Measurements from ENCODE around the gene PPP2R2C. TPM values are rescaled to one million over a fixed set of nuclear protein-coding genes. Genes with fewer than 3 reads are reported as not detected.
A peak's percentile ranks its signal among the peaks of the same experiment; 100 is the strongest.

PPP2R2C gene
- total and polyA plus RNA-seq, 9 of the 15 experiments (the other 6 are each of a cell fraction or from before 2014, with no cell fraction given): 0.04 to 0.06 TPM; not detected in 7

DNA sequence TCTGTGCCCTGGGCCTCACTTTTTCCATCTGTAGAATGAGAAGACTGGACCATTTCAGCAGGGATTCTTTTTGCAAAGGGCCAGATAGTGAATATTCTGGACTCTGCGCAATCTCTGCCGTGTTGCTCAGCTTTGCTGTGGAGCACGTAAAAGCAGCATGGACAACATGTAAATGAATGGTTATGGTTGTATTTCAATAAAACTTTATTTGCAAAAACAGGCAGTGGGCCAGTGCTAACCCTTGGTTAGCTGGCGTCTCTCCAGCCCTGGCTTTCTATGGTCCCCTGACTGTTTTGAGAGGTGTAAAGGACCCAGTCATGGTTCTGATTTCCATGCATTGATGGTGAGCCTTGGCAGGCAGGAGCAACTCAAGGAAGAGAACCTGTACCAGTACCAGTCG lies 184.1 kb downstream of the PPP2R2C start:
- H3K27ac ChIP-seq (ENCODE audit: extremely low read depth, low read depth, low read length): no peak overlapping the region
- 5% methylated on average over 5 of the region's 5 CpGs for WGBS (ENCODE audit: insufficient coverage, low coverage, missing lambda C conversion rate)
- DNase-seq (ENCODE audit: extremely low read depth in 1 of 4, low spot score in 3 of 4) (no peak), FAIRE-seq (no peak), ATAC-seq (no peak)
- ChIA-PET POLR2A (no interaction called here), CTCF (ENCODE audit: low intra/inter-chr PET ratio) (no interaction called here)
- in situ Hi-C loops (cut with MboI) (no loop called here), intact Hi-C loops (cut with micrococcal nuclease) (no loop called here)
- 0 out of 2 replicates have a peak, but pooled peaks cover 11% of the 10 kb centered on the region for H4K20me1 ChIP-seq (replicated peaks; ENCODE audit: control insufficient read depth, insufficient read depth, low read length)
- H3K9me1 ChIP-seq (ENCODE audit: control insufficient read depth, insufficient read depth, low read length): peaks cover 3% of the 10 kb centered on the region
- no peaks in the 10 kb centered on the region for H3K79me2 ChIP-seq (ENCODE audit: control insufficient read depth, insufficient read depth, low read length)
- peaks cover 0 to 26% of the 10 kb centered on the region in 2 experiments; a peak in 2 of 5 replicates for H3K27me3 ChIP-seq (ENCODE audit: control insufficient read depth in 2 of 2, insufficient read depth in 2 of 2, low read length in 2 of 2)
- no peaks in the 10 kb centered on the region for H3K9me3 ChIP-seq (replicated peaks; ENCODE audit: control insufficient read depth, insufficient read depth, low read depth, low read length)
- H3K9ac ChIP-seq (ENCODE audit: insufficient read depth in 1 of 2, low read depth in 2 of 2, low read length in 2 of 2): no peak overlapping the region
- no peak overlapping the region for H3K4me2 ChIP-seq (ENCODE audit: insufficient read depth, low read length)
- no peak overlapping the region for H3K4me3 ChIP-seq
- no peaks in the 10 kb centered on the region for H3K36me3 ChIP-seq (ENCODE audit: control insufficient read depth, insufficient read depth, low read length)
- no TSS peak for BruUV-seq (replicated peaks)
- H2AFZ ChIP-seq (ENCODE audit: low read depth, low read length): no peak overlapping the region
- peaks cover 0 to 4% of the 10 kb centered on the region in 2 experiments; a peak in 1 of 5 replicates for H3K4me1 ChIP-seq (replicated peaks in 1 of 2; ENCODE audit: control insufficient read depth in 2 of 2, insufficient read depth in 2 of 2, low read length in 2 of 2)
- TF ChIP-seq, protein P1, sequence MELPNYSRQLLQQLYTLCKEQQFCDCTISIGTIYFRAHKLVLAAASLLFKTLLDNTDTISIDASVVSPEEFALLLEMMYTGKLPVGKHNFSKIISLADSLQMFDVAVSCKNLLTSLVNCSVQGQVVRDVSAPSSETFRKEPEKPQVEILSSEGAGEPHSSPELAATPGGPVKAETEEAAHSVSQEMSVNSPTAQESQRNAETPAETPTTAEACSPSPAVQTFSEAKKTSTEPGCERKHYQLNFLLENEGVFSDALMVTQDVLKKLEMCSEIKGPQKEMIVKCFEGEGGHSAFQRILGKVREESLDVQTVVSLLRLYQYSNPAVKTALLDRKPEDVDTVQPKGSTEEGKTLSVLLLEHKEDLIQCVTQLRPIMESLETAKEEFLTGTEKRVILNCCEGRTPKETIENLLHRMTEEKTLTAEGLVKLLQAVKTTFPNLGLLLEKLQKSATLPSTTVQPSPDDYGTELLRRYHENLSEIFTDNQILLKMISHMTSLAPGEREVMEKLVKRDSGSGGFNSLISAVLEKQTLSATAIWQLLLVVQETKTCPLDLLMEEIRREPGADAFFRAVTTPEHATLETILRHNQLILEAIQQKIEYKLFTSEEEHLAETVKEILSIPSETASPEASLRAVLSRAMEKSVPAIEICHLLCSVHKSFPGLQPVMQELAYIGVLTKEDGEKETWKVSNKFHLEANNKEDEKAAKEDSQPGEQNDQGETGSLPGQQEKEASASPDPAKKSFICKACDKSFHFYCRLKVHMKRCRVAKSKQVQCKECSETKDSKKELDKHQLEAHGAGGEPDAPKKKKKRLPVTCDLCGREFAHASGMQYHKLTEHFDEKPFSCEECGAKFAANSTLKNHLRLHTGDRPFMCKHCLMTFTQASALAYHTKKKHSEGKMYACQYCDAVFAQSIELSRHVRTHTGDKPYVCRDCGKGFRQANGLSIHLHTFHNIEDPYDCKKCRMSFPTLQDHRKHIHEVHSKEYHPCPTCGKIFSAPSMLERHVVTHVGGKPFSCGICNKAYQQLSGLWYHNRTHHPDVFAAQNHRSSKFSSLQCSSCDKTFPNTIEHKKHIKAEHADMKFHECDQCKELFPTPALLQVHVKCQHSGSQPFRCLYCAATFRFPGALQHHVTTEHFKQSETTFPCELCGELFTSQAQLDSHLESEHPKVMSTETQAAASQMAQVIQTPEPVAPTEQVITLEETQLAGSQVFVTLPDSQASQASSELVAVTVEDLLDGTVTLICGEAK (IDR thresholded peaks at IDR 0.05): peak; percentile 89
- TF ChIP-seq, protein P1 (CRISPR knock-in tag; IDR thresholded peaks at IDR 0.05): peak; percentile 79
- TF ChIP-seq ZNF707 (CRISPR knock-in tag; conservative IDR thresholded peaks at IDR 0.05) (no peak), ZBTB8A (IDR thresholded peaks at IDR 0.05; ENCODE audit: partially characterized antibody) (no peak)
- TF ChIP-seq, protein P2, sequence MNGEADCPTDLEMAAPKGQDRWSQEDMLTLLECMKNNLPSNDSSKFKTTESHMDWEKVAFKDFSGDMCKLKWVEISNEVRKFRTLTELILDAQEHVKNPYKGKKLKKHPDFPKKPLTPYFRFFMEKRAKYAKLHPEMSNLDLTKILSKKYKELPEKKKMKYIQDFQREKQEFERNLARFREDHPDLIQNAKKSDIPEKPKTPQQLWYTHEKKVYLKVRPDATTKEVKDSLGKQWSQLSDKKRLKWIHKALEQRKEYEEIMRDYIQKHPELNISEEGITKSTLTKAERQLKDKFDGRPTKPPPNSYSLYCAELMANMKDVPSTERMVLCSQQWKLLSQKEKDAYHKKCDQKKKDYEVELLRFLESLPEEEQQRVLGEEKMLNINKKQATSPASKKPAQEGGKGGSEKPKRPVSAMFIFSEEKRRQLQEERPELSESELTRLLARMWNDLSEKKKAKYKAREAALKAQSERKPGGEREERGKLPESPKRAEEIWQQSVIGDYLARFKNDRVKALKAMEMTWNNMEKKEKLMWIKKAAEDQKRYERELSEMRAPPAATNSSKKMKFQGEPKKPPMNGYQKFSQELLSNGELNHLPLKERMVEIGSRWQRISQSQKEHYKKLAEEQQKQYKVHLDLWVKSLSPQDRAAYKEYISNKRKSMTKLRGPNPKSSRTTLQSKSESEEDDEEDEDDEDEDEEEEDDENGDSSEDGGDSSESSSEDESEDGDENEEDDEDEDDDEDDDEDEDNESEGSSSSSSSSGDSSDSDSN (IDR thresholded peaks at IDR 0.05; ENCODE audit: borderline replicate concordance in 1 of 2, low read depth in 2 of 2, low read length in 2 of 2): no peak
